ENCODE results near the gene WNT8B. TPM values are rescaled to one million over a fixed set of nuclear protein-coding genes. Genes with fewer than 3 reads are reported as not detected.

Gene WNT8B, protein sequence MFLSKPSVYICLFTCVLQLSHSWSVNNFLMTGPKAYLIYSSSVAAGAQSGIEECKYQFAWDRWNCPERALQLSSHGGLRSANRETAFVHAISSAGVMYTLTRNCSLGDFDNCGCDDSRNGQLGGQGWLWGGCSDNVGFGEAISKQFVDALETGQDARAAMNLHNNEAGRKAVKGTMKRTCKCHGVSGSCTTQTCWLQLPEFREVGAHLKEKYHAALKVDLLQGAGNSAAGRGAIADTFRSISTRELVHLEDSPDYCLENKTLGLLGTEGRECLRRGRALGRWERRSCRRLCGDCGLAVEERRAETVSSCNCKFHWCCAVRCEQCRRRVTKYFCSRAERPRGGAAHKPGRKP
- not detected in 2 replicates for total RNA-seq

DNA sequence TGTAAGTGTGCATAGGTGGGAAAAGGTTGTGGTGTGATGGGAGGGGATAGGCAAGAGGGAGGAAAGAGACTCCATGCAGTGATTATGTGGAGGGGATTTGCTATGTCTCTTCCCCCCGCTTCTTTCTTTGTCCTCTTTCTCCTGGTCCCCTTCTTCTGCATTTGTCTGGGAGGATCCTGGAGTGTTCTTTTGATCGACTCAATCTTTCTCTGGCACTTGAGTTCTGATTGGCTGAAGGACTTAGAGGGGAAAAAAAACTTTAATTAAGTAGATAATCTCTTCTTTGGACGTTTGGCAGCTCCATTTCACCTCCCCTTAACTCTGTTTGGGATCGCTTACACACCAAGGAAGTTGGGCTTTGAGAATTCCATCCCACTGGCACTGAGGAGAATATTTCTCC lies at the start of gene WNT8B:
WNT8B (plus strand) TSS at position 301 of the 400 bp plus-strand sequence. CDS start 160 bp downstream, outside the sequence.

DNA sequence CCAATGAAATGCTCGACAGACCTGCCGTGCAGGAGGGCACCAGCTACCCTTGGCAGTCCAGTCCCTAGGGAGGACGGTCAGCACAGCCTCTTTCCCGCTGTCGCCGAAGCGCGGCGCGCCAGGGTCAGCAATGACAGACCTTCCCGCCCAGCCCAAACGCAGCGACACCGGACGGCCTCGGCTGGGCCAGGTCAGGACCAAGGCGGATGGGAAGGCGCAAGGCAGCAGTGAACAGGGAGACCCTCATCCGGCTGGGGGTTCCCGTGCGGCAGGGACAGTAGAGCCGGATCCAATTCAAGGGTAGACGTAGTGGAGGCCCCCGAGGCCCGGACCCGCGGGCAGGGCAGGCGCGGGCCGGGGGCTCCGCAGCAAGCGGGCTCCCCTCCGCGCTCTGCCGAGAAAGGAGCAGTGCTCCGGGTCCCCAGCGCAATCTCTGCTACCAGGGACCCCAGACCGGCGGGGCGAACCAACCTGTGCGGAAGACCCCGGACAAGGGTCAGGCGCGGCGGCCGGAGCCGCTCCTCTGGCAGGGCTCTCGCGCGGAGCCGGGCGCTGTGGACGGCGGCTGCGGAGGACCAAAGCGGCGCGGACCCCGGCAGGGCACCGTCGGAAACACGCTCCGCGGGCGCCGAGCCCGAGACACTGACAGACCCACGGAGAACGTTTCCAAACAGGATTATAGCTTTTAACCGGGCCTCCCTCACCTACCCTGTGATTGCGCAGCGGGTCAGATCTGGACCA lies 56.7 kb downstream of the WNT8B start, which contains the start of gene SEC31B:
SEC31B (minus strand) TSS at position 551 of the 741 bp plus-strand sequence. CDS start 2,909 bp downstream, outside the sequence.

DNA sequence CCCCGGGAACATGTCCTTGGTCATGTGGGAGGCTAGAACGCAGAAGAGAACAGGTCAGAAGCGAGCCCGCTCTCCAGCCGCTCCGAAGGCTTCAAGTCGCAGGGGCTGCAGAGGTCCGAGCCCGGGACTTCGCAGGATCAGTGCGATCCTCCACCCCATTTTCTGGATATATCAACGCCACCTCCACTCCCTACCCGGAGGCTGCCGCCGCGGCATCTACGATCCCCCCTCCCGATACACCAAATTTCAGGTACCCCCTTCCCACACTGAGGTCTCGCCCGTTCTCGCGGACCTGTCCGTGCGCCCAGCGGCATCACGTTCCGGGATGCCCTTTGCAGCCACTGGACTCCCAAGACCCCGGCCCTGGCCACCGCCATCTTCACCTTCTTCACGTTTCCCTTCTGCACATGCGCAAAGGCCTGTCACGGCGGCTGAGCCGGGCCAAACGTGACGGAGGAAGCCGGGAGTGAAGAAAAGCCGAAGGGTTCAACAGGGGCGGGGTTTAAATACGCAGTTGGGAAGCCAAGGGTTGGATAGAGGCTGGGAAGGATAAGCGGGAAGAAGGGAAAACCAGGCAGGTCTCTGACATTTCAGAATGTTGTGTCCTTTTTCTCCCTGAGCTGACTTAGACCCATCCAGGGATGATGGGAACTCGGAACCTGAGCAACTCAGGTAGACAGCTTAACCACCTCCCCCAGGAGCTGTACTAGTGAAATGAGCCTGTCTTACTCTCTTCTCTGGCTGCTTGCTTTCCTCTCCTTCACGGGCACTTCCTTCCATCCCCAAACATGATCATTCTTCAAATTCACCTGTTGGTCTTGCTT lies 66.9 kb downstream of the WNT8B start, which contains the start of gene NDUFB8:
NDUFB8 (minus strand) TSS at position 397 of the 824 bp plus-strand sequence; CDS start at position 377, 20 bp downstream.

Other genes with a start within 250 kb of the WNT8B start
- 19.3 and 26.3 TPM in 2 replicates for gene CHUK, start 233.4 kb upstream of the WNT8B start, total RNA-seq
- gene CWF19L1, start 195.4 kb upstream of the WNT8B start, total RNA-seq: 37.4 and 37.6 TPM in 2 replicates
- gene BLOC1S2, start 176.3 kb upstream of the WNT8B start, total RNA-seq: 42.1 and 48.4 TPM in 2 replicates
- not detected in 2 replicates for gene PKD2L1, start 132.8 kb upstream of the WNT8B start, total RNA-seq
- 70.2 and 157 TPM in 2 replicates for gene SCD, start 115.8 kb upstream of the WNT8B start, total RNA-seq
- gene SEC31B, start 56.9 kb downstream of the WNT8B start, total RNA-seq: 3.8 and 5.2 TPM in 2 replicates
- 121 and 148 TPM in 2 replicates for gene NDUFB8, start 66.9 kb downstream of the WNT8B start, total RNA-seq
- gene HIF1AN, start 72.9 kb downstream of the WNT8B start, total RNA-seq: 8.8 and 9.7 TPM in 2 replicates